GM23338 (cell line): Measurements from ENCODE around the gene CCRL2. TPM values are rescaled to one million over a fixed set of nuclear protein-coding genes. Genes with fewer than 3 reads are reported as not detected.

Experiments
- ATAC-seq: fragments of 200-7000 bp; cut with Tn5 transposase; 3 replicates; pipeline ENCODE4 v1.9.1; 2020
- DNase-seq: peaks from one replicate; pipeline ENCODE4 v3.0.0-alpha.2; 2015; ENCODE audit warnings: low spot score
- H2AFZ ChIP-seq: fragments of 200-600 bp; sonication (generic); 2 replicates; pipeline ENCODE4 v1.8.0; 2016; ENCODE audit warnings: antibody characterized with exemption, mild to moderate bottlenecking, moderate library complexity
- H3F3A ChIP-seq: fragments of 200-600 bp; sonication (generic); replicated peaks from 2 replicates; pipeline ENCODE4 v1.8.0; 2017; ENCODE audit warnings: antibody characterized with exemption, mixed run types, low read depth
- H3K27ac ChIP-seq: fragments of 200-600 bp; sonication (generic); 2 replicates; pipeline ENCODE4 v1.6.1; 2016; ENCODE audit warnings: low read depth
- H3K27me3 ChIP-seq: fragments of 200-600 bp; sonication (generic); 2 replicates; pipeline ENCODE4 v1.8.0; 2016; ENCODE audit warnings: mild to moderate bottlenecking, mixed run types, moderate library complexity; ENCODE audit not compliant: insufficient read depth
- H3K36me3 ChIP-seq: fragments of 200-600 bp; sonication (generic); 2 replicates; pipeline ENCODE4 v1.8.0; 2016; ENCODE audit warnings: mild to moderate bottlenecking; ENCODE audit not compliant: insufficient read depth
- H3K4me1 ChIP-seq: fragments of 200-600 bp; sonication (generic); 2 replicates; pipeline ENCODE4 v1.8.0; 2016; ENCODE audit warnings: mild to moderate bottlenecking, moderate library complexity; ENCODE audit not compliant: insufficient read depth
- H3K4me2 ChIP-seq: fragments of 200-600 bp; sonication (generic); 2 replicates; pipeline ENCODE4 v1.7.1; 2017; ENCODE audit warnings: mixed run types
- H3K4me3 ChIP-seq: fragments of 200-600 bp; sonication (generic); 2 replicates; pipeline ENCODE4 v1.6.1; 2016; ENCODE audit warnings: mixed run types
- H3K79me2 ChIP-seq: fragments of 200-600 bp; sonication (generic); replicated peaks from 2 replicates; pipeline ENCODE4 v1.8.0; 2017; ENCODE audit warnings: mild to moderate bottlenecking; ENCODE audit not compliant: insufficient read depth
- H3K9me2 ChIP-seq: fragments of 200-600 bp; sonication (generic); 2 replicates; pipeline ENCODE4 v1.8.0; 2017; ENCODE audit not compliant: insufficient read depth
- H4K20me1 ChIP-seq: fragments of 200-600 bp; sonication (generic); replicated peaks from 2 replicates; pipeline ENCODE4 v1.8.0; 2017; ENCODE audit warnings: mild to moderate bottlenecking; ENCODE audit not compliant: insufficient read depth
- H3K27ac Mint-ChIP-seq: 2 replicates; pipeline ENCODE4 v1.8.0; 2020; ENCODE audit warnings: inconsistent platforms, mild to moderate bottlenecking, moderate library complexity, mixed read lengths
- H3K27me3 Mint-ChIP-seq: 3 replicates; pipeline ENCODE4 v1.8.0; 2022; ENCODE audit warnings: low read depth, mild to moderate bottlenecking, moderate library complexity, mixed read lengths, inconsistent platforms; ENCODE audit not compliant: insufficient read depth, poor library complexity
- H3K36me3 Mint-ChIP-seq: 3 replicates; pipeline ENCODE4 v1.8.0; 2021; ENCODE audit warnings: low read depth, mild to moderate bottlenecking, inconsistent platforms, moderate library complexity, mixed read lengths
- H3K4me1 Mint-ChIP-seq: 3 replicates; pipeline ENCODE4 v1.8.0; 2020; ENCODE audit warnings: mild to moderate bottlenecking, inconsistent platforms, mixed read lengths
- H3K4me3 Mint-ChIP-seq: 3 replicates; pipeline ENCODE4 v1.8.0; 2021; ENCODE audit warnings: moderate library complexity, mild to moderate bottlenecking, inconsistent platforms, mixed read lengths
- H3K9me3 Mint-ChIP-seq: 3 replicates; pipeline ENCODE4 v1.8.0; 2020; ENCODE audit warnings: moderate library complexity, mild to moderate bottlenecking, inconsistent platforms, mixed read lengths
- CREB1 ChIP-seq: fragments of 250-450 bp; sonication (Bioruptor Pico); IDR thresholded peaks from 2 replicates; pipeline ENCODE4 v1.5.0; 2020; ENCODE audit warnings: low read depth, mild to moderate bottlenecking, moderate library complexity
- EZH2phosphoT487 ChIP-seq: fragments of 200-600 bp; sonication (generic); IDR thresholded peaks from one replicate; pipeline ENCODE4 v1.8.1; 2018; ENCODE audit warnings: antibody characterized with exemption; ENCODE audit not compliant: unreplicated experiment
- JUNB ChIP-seq: IDR thresholded peaks from one replicate; pipeline ENCODE4 v1.6.1; 2016; ENCODE audit warnings: antibody characterized with exemption; ENCODE audit not compliant: unreplicated experiment
- NANOG ChIP-seq: IDR thresholded peaks from 2 replicates; pipeline ENCODE4 v1.6.1; 2016; ENCODE audit warnings: antibody characterized with exemption, borderline replicate concordance
- POLR2AphosphoS5 ChIP-seq: IDR thresholded peaks from 2 replicates; pipeline ENCODE4 v1.6.1; 2016; ENCODE audit warnings: antibody characterized with exemption, low read depth
- STAT1 ChIP-seq: IDR thresholded peaks from one replicate; pipeline ENCODE4 v1.6.1; 2016; ENCODE audit warnings: antibody characterized with exemption; ENCODE audit not compliant: unreplicated experiment
- ZNF114 ChIP-seq: fragments of 250-450 bp; sonication (Bioruptor Pico); IDR thresholded peaks from 2 replicates; pipeline ENCODE4 v1.5.0; 2020; ENCODE audit warnings: mild to moderate bottlenecking, moderate library complexity
- ZNF331 ChIP-seq: fragments of 250-450 bp; sonication (Bioruptor Pico); IDR thresholded peaks from 2 replicates; pipeline ENCODE4 v1.5.0; 2020; ENCODE audit warnings: low read depth, mild to moderate bottlenecking, moderate library complexity
- polyA plus RNA-seq: library from polyadenylated mRNA; unstranded; fragments of >200 nt; fragmentation: Nextera tagmentation; extraction: Ambion mirVana; gene quantifications from 2 replicates; pipeline ENCODE4 v1.2.1, GENCODE V29; 2016
- total RNA-seq: library from RNA; depleted of rRNA; stranded (reverse); fragments of >200 nt; shearing (Covaris generic); gene quantifications from 2 replicates; pipeline ENCODE4 v1.2.3, GENCODE V29; 2014
- TF ChIP-seq, protein P1 (sequence below), 2 experiments: fragments of 200-600 bp in 1 of 2; sonication (generic) in 1 of 2; conservative IDR thresholded peaks; 2 replicates each; pipeline versions ENCODE4 v1.5.1 to v1.6.1; 2016 to 2017; ENCODE audit warnings: antibody characterized with exemption in 2 of 2, low read depth in 2 of 2, mild to moderate bottlenecking in 2 of 2, moderate library complexity in 1 of 2
- TF ChIP-seq, protein P2 (sequence below): IDR thresholded peaks from 2 replicates; pipeline ENCODE4 v1.6.1; 2016; ENCODE audit warnings: antibody characterized with exemption
- TF ChIP-seq, protein P3 (sequence below): IDR thresholded peaks from one replicate; pipeline ENCODE4 v1.6.1; 2018; ENCODE audit warnings: antibody characterized with exemption; ENCODE audit not compliant: unreplicated experiment
- TF ChIP-seq, protein P4 (sequence below): fragments of 250-450 bp; sonication (Bioruptor Pico); IDR thresholded peaks from 2 replicates; pipeline ENCODE4 v1.5.0; 2020; ENCODE audit warnings: mild to moderate bottlenecking, moderate library complexity

The CCRL2 gene
- total and polyA plus RNA-seq, 2 experiments from 2014 or later, result not detected

DNA sequence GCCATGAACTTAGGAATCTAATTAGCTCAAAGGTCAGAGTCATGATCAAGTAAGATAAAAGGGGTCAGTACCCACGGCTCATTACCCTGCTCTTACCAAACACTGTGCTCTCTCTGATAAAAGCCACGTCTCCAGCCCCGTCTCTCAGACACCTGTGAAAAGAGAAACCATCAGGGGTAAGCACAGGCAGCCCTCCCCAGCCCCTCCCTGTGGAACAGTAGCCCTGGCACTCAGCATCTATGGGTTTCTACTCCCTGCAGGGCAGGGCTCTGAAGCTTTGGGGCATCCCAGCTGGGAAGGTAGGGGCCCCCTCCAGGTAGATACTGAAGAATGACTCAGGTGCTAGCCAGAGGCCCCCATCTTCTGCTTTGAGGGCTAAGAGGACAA is 47.1 kb downstream of the CCRL2 start (continued):
- TF ChIP-seq, protein P1, sequence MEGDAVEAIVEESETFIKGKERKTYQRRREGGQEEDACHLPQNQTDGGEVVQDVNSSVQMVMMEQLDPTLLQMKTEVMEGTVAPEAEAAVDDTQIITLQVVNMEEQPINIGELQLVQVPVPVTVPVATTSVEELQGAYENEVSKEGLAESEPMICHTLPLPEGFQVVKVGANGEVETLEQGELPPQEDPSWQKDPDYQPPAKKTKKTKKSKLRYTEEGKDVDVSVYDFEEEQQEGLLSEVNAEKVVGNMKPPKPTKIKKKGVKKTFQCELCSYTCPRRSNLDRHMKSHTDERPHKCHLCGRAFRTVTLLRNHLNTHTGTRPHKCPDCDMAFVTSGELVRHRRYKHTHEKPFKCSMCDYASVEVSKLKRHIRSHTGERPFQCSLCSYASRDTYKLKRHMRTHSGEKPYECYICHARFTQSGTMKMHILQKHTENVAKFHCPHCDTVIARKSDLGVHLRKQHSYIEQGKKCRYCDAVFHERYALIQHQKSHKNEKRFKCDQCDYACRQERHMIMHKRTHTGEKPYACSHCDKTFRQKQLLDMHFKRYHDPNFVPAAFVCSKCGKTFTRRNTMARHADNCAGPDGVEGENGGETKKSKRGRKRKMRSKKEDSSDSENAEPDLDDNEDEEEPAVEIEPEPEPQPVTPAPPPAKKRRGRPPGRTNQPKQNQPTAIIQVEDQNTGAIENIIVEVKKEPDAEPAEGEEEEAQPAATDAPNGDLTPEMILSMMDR (conservative IDR thresholded peaks at IDR 0.05; ENCODE audit: low read depth in 2 of 2), result no peak
- no peak for TF ChIP-seq POLR2AphosphoS5
- no peak for TF ChIP-seq STAT1
- TF ChIP-seq EZH2phosphoT487, result no peak
- TF ChIP-seq, protein P2, sequence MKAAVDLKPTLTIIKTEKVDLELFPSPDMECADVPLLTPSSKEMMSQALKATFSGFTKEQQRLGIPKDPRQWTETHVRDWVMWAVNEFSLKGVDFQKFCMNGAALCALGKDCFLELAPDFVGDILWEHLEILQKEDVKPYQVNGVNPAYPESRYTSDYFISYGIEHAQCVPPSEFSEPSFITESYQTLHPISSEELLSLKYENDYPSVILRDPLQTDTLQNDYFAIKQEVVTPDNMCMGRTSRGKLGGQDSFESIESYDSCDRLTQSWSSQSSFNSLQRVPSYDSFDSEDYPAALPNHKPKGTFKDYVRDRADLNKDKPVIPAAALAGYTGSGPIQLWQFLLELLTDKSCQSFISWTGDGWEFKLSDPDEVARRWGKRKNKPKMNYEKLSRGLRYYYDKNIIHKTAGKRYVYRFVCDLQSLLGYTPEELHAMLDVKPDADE, result no peak
- TF ChIP-seq, protein P3, sequence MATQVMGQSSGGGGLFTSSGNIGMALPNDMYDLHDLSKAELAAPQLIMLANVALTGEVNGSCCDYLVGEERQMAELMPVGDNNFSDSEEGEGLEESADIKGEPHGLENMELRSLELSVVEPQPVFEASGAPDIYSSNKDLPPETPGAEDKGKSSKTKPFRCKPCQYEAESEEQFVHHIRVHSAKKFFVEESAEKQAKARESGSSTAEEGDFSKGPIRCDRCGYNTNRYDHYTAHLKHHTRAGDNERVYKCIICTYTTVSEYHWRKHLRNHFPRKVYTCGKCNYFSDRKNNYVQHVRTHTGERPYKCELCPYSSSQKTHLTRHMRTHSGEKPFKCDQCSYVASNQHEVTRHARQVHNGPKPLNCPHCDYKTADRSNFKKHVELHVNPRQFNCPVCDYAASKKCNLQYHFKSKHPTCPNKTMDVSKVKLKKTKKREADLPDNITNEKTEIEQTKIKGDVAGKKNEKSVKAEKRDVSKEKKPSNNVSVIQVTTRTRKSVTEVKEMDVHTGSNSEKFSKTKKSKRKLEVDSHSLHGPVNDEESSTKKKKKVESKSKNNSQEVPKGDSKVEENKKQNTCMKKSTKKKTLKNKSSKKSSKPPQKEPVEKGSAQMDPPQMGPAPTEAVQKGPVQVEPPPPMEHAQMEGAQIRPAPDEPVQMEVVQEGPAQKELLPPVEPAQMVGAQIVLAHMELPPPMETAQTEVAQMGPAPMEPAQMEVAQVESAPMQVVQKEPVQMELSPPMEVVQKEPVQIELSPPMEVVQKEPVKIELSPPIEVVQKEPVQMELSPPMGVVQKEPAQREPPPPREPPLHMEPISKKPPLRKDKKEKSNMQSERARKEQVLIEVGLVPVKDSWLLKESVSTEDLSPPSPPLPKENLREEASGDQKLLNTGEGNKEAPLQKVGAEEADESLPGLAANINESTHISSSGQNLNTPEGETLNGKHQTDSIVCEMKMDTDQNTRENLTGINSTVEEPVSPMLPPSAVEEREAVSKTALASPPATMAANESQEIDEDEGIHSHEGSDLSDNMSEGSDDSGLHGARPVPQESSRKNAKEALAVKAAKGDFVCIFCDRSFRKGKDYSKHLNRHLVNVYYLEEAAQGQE, result no peak
- TF ChIP-seq CREB1 (CRISPR knock-in tag), result no peak
- no peak for TF ChIP-seq ZNF331
- TF ChIP-seq NANOG, result no peak

DNA sequence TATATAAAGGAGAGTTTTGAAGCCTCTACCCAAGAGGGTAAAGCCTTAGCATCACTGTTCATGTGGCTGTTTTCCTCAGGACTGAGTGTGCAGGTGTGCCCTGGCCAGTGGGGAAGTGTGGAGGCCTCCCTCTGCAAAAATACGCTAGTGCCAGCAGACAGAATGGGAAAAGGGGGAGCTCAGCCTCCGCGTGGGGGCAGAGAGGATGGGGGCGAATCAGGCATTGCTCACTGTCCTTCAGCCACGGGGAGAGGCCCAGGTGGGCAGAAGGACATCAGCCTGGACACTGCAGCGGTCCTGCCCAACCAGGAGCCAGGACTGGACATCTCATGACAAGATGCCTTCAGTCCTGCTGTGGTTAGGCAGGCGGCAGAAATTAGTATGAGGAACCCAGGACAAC is 47.5 kb downstream of the CCRL2 start:
- peaks cover 2% of the 10 kb centered on the region for H3K27me3 Mint-ChIP-seq
- no peaks in the 10 kb centered on the region for H3K36me3 Mint-ChIP-seq
- H3K9me3 Mint-ChIP-seq, result no peaks in the 10 kb centered on the region
- no peak for ATAC-seq
- no peaks in the 10 kb centered on the region for H3F3A ChIP-seq
- H3K4me1 Mint-ChIP-seq, result no peaks in the 10 kb centered on the region
- DNase-seq, result no peak
- no peak overlapping the region for H2AFZ ChIP-seq
- no peaks in the 10 kb centered on the region for H4K20me1 ChIP-seq
- no peak overlapping the region for H3K27ac Mint-ChIP-seq
- no peaks in the 10 kb centered on the region for H3K4me1 ChIP-seq
- no peak overlapping the region for H3K27ac ChIP-seq
- no peaks in the 10 kb centered on the region for H3K79me2 ChIP-seq
- no peak overlapping the region for H3K4me3 Mint-ChIP-seq
- no peaks in the 10 kb centered on the region for H3K27me3 ChIP-seq
- H3K9me2 ChIP-seq, result no peaks in the 10 kb centered on the region
- H3K36me3 ChIP-seq, result no peaks in the 10 kb centered on the region
- H3K4me2 ChIP-seq, result no peak overlapping the region
- no peak overlapping the region for H3K4me3 ChIP-seq
- TF ChIP-seq JUNB (no peak), ZNF114 (CRISPR knock-in tag) (no peak), EZH2phosphoT487 (no peak), POLR2AphosphoS5 (no peak), ZNF331 (no peak)
- TF ChIP-seq, protein P2, result no peak
- TF ChIP-seq, protein P4, sequence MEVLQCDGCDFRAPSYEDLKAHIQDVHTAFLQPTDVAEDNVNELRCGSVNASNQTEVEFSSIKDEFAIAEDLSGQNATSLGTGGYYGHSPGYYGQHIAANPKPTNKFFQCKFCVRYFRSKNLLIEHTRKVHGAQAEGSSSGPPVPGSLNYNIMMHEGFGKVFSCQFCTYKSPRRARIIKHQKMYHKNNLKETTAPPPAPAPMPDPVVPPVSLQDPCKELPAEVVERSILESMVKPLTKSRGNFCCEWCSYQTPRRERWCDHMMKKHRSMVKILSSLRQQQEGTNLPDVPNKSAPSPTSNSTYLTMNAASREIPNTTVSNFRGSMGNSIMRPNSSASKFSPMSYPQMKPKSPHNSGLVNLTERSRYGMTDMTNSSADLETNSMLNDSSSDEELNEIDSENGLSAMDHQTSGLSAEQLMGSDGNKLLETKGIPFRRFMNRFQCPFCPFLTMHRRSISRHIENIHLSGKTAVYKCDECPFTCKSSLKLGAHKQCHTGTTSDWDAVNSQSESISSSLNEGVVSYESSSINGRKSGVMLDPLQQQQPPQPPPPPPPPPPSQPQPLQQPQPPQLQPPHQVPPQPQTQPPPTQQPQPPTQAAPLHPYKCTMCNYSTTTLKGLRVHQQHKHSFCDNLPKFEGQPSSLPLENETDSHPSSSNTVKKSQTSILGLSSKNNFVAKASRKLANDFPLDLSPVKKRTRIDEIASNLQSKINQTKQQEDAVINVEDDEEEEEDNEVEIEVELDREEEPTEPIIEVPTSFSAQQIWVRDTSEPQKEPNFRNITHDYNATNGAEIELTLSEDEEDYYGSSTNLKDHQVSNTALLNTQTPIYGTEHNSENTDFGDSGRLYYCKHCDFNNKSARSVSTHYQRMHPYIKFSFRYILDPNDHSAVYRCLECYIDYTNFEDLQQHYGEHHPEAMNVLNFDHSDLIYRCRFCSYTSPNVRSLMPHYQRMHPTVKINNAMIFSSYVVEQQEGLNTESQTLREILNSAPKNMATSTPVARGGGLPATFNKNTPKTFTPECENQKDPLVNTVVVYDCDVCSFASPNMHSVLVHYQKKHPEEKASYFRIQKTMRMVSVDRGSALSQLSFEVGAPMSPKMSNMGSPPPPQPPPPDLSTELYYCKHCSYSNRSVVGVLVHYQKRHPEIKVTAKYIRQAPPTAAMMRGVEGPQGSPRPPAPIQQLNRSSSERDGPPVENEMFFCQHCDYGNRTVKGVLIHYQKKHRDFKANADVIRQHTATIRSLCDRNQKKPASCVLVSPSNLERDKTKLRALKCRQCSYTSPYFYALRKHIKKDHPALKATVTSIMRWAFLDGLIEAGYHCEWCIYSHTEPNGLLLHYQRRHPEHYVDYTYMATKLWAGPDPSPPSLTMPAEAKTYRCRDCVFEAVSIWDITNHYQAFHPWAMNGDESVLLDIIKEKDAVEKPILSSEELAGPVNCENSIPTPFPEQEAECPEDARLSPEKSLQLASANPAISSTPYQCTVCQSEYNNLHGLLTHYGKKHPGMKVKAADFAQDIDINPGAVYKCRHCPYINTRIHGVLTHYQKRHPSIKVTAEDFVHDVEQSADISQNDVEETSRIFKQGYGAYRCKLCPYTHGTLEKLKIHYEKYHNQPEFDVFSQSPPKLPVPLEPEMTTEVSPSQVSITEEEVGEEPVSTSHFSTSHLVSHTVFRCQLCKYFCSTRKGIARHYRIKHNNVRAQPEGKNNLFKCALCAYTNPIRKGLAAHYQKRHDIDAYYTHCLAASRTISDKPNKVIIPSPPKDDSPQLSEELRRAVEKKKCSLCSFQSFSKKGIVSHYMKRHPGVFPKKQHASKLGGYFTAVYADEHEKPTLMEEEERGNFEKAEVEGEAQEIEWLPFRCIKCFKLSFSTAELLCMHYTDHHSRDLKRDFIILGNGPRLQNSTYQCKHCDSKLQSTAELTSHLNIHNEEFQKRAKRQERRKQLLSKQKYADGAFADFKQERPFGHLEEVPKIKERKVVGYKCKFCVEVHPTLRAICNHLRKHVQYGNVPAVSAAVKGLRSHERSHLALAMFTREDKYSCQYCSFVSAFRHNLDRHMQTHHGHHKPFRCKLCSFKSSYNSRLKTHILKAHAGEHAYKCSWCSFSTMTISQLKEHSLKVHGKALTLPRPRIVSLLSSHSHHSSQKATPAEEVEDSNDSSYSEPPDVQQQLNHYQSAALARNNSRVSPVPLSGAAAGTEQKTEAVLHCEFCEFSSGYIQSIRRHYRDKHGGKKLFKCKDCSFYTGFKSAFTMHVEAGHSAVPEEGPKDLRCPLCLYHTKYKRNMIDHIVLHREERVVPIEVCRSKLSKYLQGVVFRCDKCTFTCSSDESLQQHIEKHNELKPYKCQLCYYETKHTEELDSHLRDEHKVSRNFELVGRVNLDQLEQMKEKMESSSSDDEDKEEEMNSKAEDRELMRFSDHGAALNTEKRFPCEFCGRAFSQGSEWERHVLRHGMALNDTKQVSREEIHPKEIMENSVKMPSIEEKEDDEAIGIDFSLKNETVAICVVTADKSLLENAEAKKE (CRISPR knock-in tag), result no peak
